Measurements from ENCODE around the gene MOGAT2. TPM values are rescaled to one million over a fixed set of nuclear protein-coding genes. Genes with fewer than 3 reads are reported as not detected.

The MOGAT2 gene
- total RNA-seq, 1 donor from 2014 or later: not detected

- H3K4me1 Mint-ChIP-seq: peaks cover 4% of the 10 kb centered on the region
- no peaks in the 10 kb centered on the region for H3K36me3 Mint-ChIP-seq
- H2AFZ ChIP-seq (replicated peaks): no peak overlapping the region
- no peaks in the 10 kb centered on the region for H4K20me1 ChIP-seq (ENCODE audit: low read depth)
- H3F3A ChIP-seq (ENCODE audit: low read depth): no peaks in the 10 kb centered on the region
- no peaks in the 10 kb centered on the region for H3K36me3 ChIP-seq
- H3K4me1 ChIP-seq: no peaks in the 10 kb centered on the region
- no peak overlapping the region for H3K9ac ChIP-seq
- H3K27ac Mint-ChIP-seq: no peak overlapping the region
- H3K9me3 Mint-ChIP-seq: no peaks in the 10 kb centered on the region
- no peaks in the 10 kb centered on the region for H3K79me2 ChIP-seq (ENCODE audit: low read depth)
- H3K27me3 Mint-ChIP-seq (ENCODE audit: insufficient read depth, low read depth): peaks cover 4% of the 10 kb centered on the region
- no peak for TF ChIP-seq CTCF (IDR thresholded peaks at IDR 0.05)
- TF ChIP-seq EZH2phosphoT487 (IDR thresholded peaks at IDR 0.05): no peak
- no peak for TF ChIP-seq EZH2 (IDR thresholded peaks at IDR 0.05)
- no peaks in the 10 kb centered on the region for H3K9me3 ChIP-seq (ENCODE audit: low read depth)
- no peak overlapping the region for H3K4me2 ChIP-seq
- no peak overlapping the region for H3K4me3 Mint-ChIP-seq
- H3K27me3 ChIP-seq: no peaks in the 10 kb centered on the region
- no peak overlapping the region for H3K4me3 ChIP-seq
- no peak overlapping the region for H3K27ac ChIP-seq
- DNase-seq (ENCODE audit: low spot score): no peak
These were observed 1.9 kb upstream of the MOGAT2 start for GRCh38 chr11:75715688-75716087.

GRCh38 chr11:75716659-75717058 lies 979 bp upstream of the MOGAT2 start:
- Histone ChIP-seq H3K79me2 (ENCODE audit: low read depth) (no peaks in the 10 kb centered on the region), H3K27ac (no peak overlapping the region), H3K9ac (no peak overlapping the region), H2AFZ (replicated peaks) (no peak overlapping the region), H3K36me3 (no peaks in the 10 kb centered on the region), H3F3A (ENCODE audit: low read depth) (no peaks in the 10 kb centered on the region), H4K20me1 (ENCODE audit: low read depth) (no peaks in the 10 kb centered on the region), H3K4me1 (no peaks in the 10 kb centered on the region), H3K4me2 (no peak overlapping the region), H3K4me3 (no peak overlapping the region), H3K27me3 (no peaks in the 10 kb centered on the region), H3K9me3 (ENCODE audit: low read depth) (no peaks in the 10 kb centered on the region)
- DNase-seq (ENCODE audit: low spot score): no peak
- TF ChIP-seq EZH2phosphoT487 (IDR thresholded peaks at IDR 0.05): no peak
- no peak for TF ChIP-seq CTCF (IDR thresholded peaks at IDR 0.05)
- TF ChIP-seq EZH2 (IDR thresholded peaks at IDR 0.05): no peak
- H3K36me3 Mint-ChIP-seq: no peaks in the 10 kb centered on the region
- peaks cover 2% of the 10 kb centered on the region for H3K27me3 Mint-ChIP-seq (ENCODE audit: insufficient read depth, low read depth)
- H3K4me1 Mint-ChIP-seq: peaks cover 4% of the 10 kb centered on the region
- peak overlapping the region; percentile 2 for H3K27ac Mint-ChIP-seq
- H3K9me3 Mint-ChIP-seq: no peaks in the 10 kb centered on the region
- no peak overlapping the region for H3K4me3 Mint-ChIP-seq

GRCh38 chr11:75718419-75719339 lies 1.0 kb downstream of the MOGAT2 start:
- Histone ChIP-seq H3K27me3 (no peaks in the 10 kb centered on the region), H3K79me2 (ENCODE audit: low read depth) (no peaks in the 10 kb centered on the region), H3K9me3 (ENCODE audit: low read depth) (no peaks in the 10 kb centered on the region), H3K4me1 (no peaks in the 10 kb centered on the region), H3K36me3 (no peaks in the 10 kb centered on the region), H3F3A (ENCODE audit: low read depth) (no peaks in the 10 kb centered on the region), H3K27ac (no peak overlapping the region), H4K20me1 (ENCODE audit: low read depth) (no peaks in the 10 kb centered on the region), H2AFZ (replicated peaks) (peak overlapping the region; percentile 72), H3K9ac (no peak overlapping the region), H3K4me3 (no peak overlapping the region), H3K4me2 (no peak overlapping the region)
- H3K27me3 Mint-ChIP-seq (ENCODE audit: insufficient read depth, low read depth): peaks cover 4% of the 10 kb centered on the region
- DNase-seq (ENCODE audit: low spot score): peak; percentile 16
- no peaks in the 10 kb centered on the region for H3K36me3 Mint-ChIP-seq
- no peak overlapping the region for H3K4me3 Mint-ChIP-seq
- H3K27ac Mint-ChIP-seq: peak overlapping the region; percentile 34
- no peak for TF ChIP-seq EZH2phosphoT487 (IDR thresholded peaks at IDR 0.05)
- TF ChIP-seq EZH2 (IDR thresholded peaks at IDR 0.05): no peak
- TF ChIP-seq CTCF (IDR thresholded peaks at IDR 0.05): no peak
- no peaks in the 10 kb centered on the region for H3K9me3 Mint-ChIP-seq
- peaks cover 4% of the 10 kb centered on the region for H3K4me1 Mint-ChIP-seq
